Small intestine (tissue), 7 donors: ENCODE measurements around the gene MYMK. TPM values are rescaled to one million over a fixed set of nuclear protein-coding genes. Genes with fewer than 3 reads are reported as not detected.
A peak's percentile ranks its signal among the peaks of the same experiment; 100 is the strongest.

ENCODE experiments used
- DNase-seq, 2 donors: peaks; one replicate each; pipeline versions ENCODE4 v3.0.0 to v3.0.0-alpha.2; 2013
- FAIRE-seq: peaks from 2 replicates; lab custom pipeline; 2012; peaks lifted over from hg19 to GRCh38; lab: Jason Lieb, UNC
- H3K27ac ChIP-seq, 3 donors: one replicate each; pipeline ENCODE4 v1.5.1; 2013; ENCODE audit warnings: low read length in 2 of 3, mild to moderate bottlenecking in 2 of 3, control low read depth in 1 of 3, inconsistent platforms in 1 of 3, low read depth in 1 of 3, moderate library complexity in 1 of 3
- H3K27me3 ChIP-seq, 3 donors: one replicate each; pipeline ENCODE4 v1.6.1; 2013; ENCODE audit warnings: low read length in 3 of 3, inconsistent platforms in 1 of 3; ENCODE audit not compliant: control insufficient read depth in 3 of 3, insufficient read depth in 3 of 3
- H3K36me3 ChIP-seq, 3 donors: one replicate each; pipeline ENCODE4 v1.6.1; 2013; ENCODE audit warnings: low read length in 3 of 3, inconsistent platforms in 1 of 3, low read depth in 1 of 3, mild to moderate bottlenecking in 1 of 3, moderate library complexity in 1 of 3; ENCODE audit not compliant: control insufficient read depth in 3 of 3, insufficient read depth in 2 of 3
- H3K4me1 ChIP-seq, 3 donors: one replicate each; pipeline ENCODE4 v1.6.1; 2013; ENCODE audit warnings: low read length in 2 of 3, inconsistent platforms in 1 of 3, low read depth in 1 of 3, mild to moderate bottlenecking in 1 of 3, moderate library complexity in 1 of 3; ENCODE audit not compliant: control insufficient read depth in 3 of 3, insufficient read depth in 2 of 3
- H3K4me3 ChIP-seq, 3 donors: one replicate each; pipeline ENCODE4 v1.5.1; 2013; ENCODE audit warnings: low read length in 3 of 3, control low read depth in 1 of 3, inconsistent platforms in 1 of 3, low read depth in 1 of 3, mild to moderate bottlenecking in 1 of 3, moderate library complexity in 1 of 3
- H3K9me3 ChIP-seq, 2 donors: one replicate each; pipeline ENCODE4 v1.6.1; 2013; ENCODE audit warnings: low read depth in 1 of 2, low read length in 1 of 2; ENCODE audit not compliant: control insufficient read depth in 2 of 2, insufficient read depth in 1 of 2
- WGBS, 3 donors: extraction: QIAGEN DNeasy Blood & Tissue Kit; methylation state at CpG; one replicate each; pipeline ENCODE4 v1.1.7; 2013; 5-methylcytosine and 5-hydroxymethylcytosine counted together
- polyA plus RNA-seq, 4 donors: library from polyadenylated mRNA; stranded (reverse) in 3 of 4; unstranded in 1 of 4; fragments of 200-250 nt in 3 of 4; fragments of 120-200 nt in 1 of 4; gene quantifications; one replicate each; pipeline versions ENCODE4 v1.2.1 to v1.2.3, GENCODE V29; 2013
- donor health status: healthy with polysubstance abuse.
- donor health status: control.
- donor health status: control.
- donor health status: Bipolar disorder and iron deficiency.
- donor health status: healthy.

Gene MYMK
- polyA plus RNA-seq, 4 donors, result 0.22 TPM; not detected in 3

- Histone ChIP-seq H3K36me3 (peaks cover 0 to 3% (median 0%) of the 10 kb centered on the region in 3 donors), H3K27ac (no peak overlapping the region), H3K4me3 (no peak overlapping the region), H3K4me1 (no peaks in the 10 kb centered on the region), H3K27me3 (no peaks in the 10 kb centered on the region), H3K9me3 (no peaks in the 10 kb centered on the region)
- DNase-seq (no peak), FAIRE-seq (no peak)
- WGBS, 3 donors, result 83 to 87% (median 85%) methylated on average over 10 of the region's 10 CpGs
Measured at GRCh38 chr9:133553123-133553522, 28.4 kb upstream of the MYMK start.

GRCh38 chr9:133552236-133552635 lies 27.5 kb upstream of the MYMK start:
- Histone ChIP-seq H3K36me3 (peaks cover 0 to 3% (median 0%) of the 10 kb centered on the region in 3 donors), H3K27ac (no peak overlapping the region), H3K9me3 (no peaks in the 10 kb centered on the region), H3K4me3 (no peak overlapping the region), H3K27me3 (no peaks in the 10 kb centered on the region), H3K4me1 (no peaks in the 10 kb centered on the region)
- no peak for FAIRE-seq
- WGBS, 3 donors, result 41 to 79% (median 61%) methylated on average over 8 of the region's 8 CpGs
- no peak for DNase-seq

- Histone ChIP-seq H3K4me1 (no peaks in the 10 kb centered on the region), H3K36me3 (peaks cover 0 to 1% (median 0%) of the 10 kb centered on the region in 3 donors), H3K4me3 (no peak overlapping the region), H3K27me3 (no peaks in the 10 kb centered on the region), H3K9me3 (no peaks in the 10 kb centered on the region), H3K27ac (no peak overlapping the region)
- FAIRE-seq, result no peak
- WGBS, 3 donors, result 77 to 79% (median 79%) methylated on average over 7 of the region's 7 CpGs
- no peak for DNase-seq
Measured at GRCh38 chr9:133551446-133551845, 26.7 kb upstream of the MYMK start.

GRCh38 chr9:133547116-133547515 lies 22.4 kb upstream of the MYMK start:
- peaks cover 0 to 8% (median 0%) of the 10 kb centered on the region in 3 donors for H3K4me1 ChIP-seq
- DNase-seq (no peak), FAIRE-seq (no peak)

GRCh38 chr9:133546287-133546680 lies 21.5 kb upstream of the MYMK start:
- FAIRE-seq (no peak), DNase-seq (no peak)
- Histone ChIP-seq H3K4me1 (peaks cover 0 to 8% (median 0%) of the 10 kb centered on the region in 3 donors), H3K36me3 (no peaks in the 10 kb centered on the region), H3K27me3 (peaks cover 0 to 3% (median 0%) of the 10 kb centered on the region in 3 donors), H3K9me3 (no peaks in the 10 kb centered on the region), H3K4me3 (no peak overlapping the region), H3K27ac (no peak overlapping the region)
- WGBS, 3 donors, result 62 to 68% (median 66%) methylated on average over 8 of the region's 8 CpGs

More at GRCh38 chr9:133547116-133547515, 22.4 kb upstream of the MYMK start:
- no peak overlapping the region for H3K4me3 ChIP-seq
- no peak overlapping the region for H3K27ac ChIP-seq
- WGBS, 3 donors, result 79 to 84% (median 80%) methylated on average over 15 of the region's 15 CpGs
- H3K9me3 ChIP-seq, result no peaks in the 10 kb centered on the region
- peaks cover 0 to 3% (median 0%) of the 10 kb centered on the region in 3 donors for H3K27me3 ChIP-seq
- H3K36me3 ChIP-seq, result no peaks in the 10 kb centered on the region

GRCh38 chr9:133545494-133546286 lies 20.9 kb upstream of the MYMK start:
- WGBS, 3 donors, result 57 to 74% (median 73%) methylated on average over 24 to 25 of the region's 25 CpGs
- DNase-seq (no peak), FAIRE-seq (no peak)
- Histone ChIP-seq H3K36me3 (no peaks in the 10 kb centered on the region), H3K27ac (peak overlapping the region in 1 of 3 donors; percentile 26), H3K4me1 (peaks cover 0 to 8% (median 0%) of the 10 kb centered on the region in 3 donors), H3K27me3 (peaks cover 0 to 3% (median 0%) of the 10 kb centered on the region in 3 donors), H3K9me3 (no peaks in the 10 kb centered on the region), H3K4me3 (no peak overlapping the region)

- H3K36me3 ChIP-seq, result no peaks in the 10 kb centered on the region
- no peak for DNase-seq
- H3K4me3 ChIP-seq, result no peak overlapping the region
- WGBS, 3 donors, result 74 to 81% (median 80%) methylated on average over 14 to 16 of the region's 16 CpGs
- no peak for FAIRE-seq
- H3K27me3 ChIP-seq, result peaks cover 0 to 14% (median 0%) of the 10 kb centered on the region in 3 donors
- no peak overlapping the region for H3K27ac ChIP-seq
- H3K4me1 ChIP-seq, result peaks cover 0 to 12% (median 0%) of the 10 kb centered on the region in 3 donors
- H3K9me3 ChIP-seq, result no peaks in the 10 kb centered on the region
Measured at GRCh38 chr9:133543772-133544467, 19.2 kb upstream of the MYMK start.

GRCh38 chr9:133542002-133542401 lies 17.2 kb upstream of the MYMK start:
- H3K9me3 ChIP-seq, result no peaks in the 10 kb centered on the region
- no peak overlapping the region for H3K27ac ChIP-seq
- DNase-seq (no peak), FAIRE-seq (no peak)
- H3K27me3 ChIP-seq, result peaks cover 0 to 18% (median 0%) of the 10 kb centered on the region in 3 donors
- H3K4me3 ChIP-seq, result no peak overlapping the region
- no peaks in the 10 kb centered on the region for H3K36me3 ChIP-seq
- WGBS, 3 donors, result 56 to 68% (median 63%) methylated on average over 13 of the region's 13 CpGs
- H3K4me1 ChIP-seq, result peaks cover 0 to 15% (median 0%) of the 10 kb centered on the region in 3 donors
